ENCODE data around the gene GSTA1.
"Not testable (repeated sequence)": the region's sequence is repeated elsewhere in the genome, so short reads cannot be mapped to it uniquely, and the experiment has no call there.

- TF ChIP-seq POU2F2 (IDR thresholded peaks at IDR 0.05; ENCODE audit: low read depth, low read length); POLR2A (IDR thresholded peaks at IDR 0.05; ENCODE audit: low read depth, low read length); POLR2AphosphoS5 (IDR thresholded peaks at IDR 0.05; ENCODE audit: low read depth, low read length); TAF1 (IDR thresholded peaks at IDR 0.05; ENCODE audit: low read depth, low read length); SPI1 (IDR thresholded peaks at IDR 0.05; ENCODE audit: low read depth, low read length); PAX5 (IDR thresholded peaks at IDR 0.05; ENCODE audit: insufficient read depth, low read length, severe bottlenecking): not testable (repeated sequence)
These were observed 22.4 kb upstream of the GSTA1 start for GRCh38 chr6:52825900-52826459.
